Upper lobe of left lung (tissue), 4 donors: Measurements from ENCODE around the gene RBBP9.

ENCODE experiments used
- CTCF ChIP-seq, 6 experiments: fragments of 450-650 bp in 4 of 6; fragments of 200-600 bp in 2 of 6; sonication (generic) in 2 of 6; IDR thresholded peaks; one replicate each; pipeline ENCODE4 v1.5.1; 2016 to 2019; ENCODE audit warnings: antibody characterized with exemption in 6 of 6
- POLR2A ChIP-seq, 4 donors: fragments of 450-650 bp; IDR thresholded peaks; one replicate each; pipeline ENCODE4 v1.5.1; 2016 to 2017; ENCODE audit warnings: antibody characterized with exemption in 4 of 4, mild to moderate bottlenecking in 2 of 4

- TF ChIP-seq CTCF (IDR thresholded peaks at IDR 0.05) (no peak), POLR2A (IDR thresholded peaks at IDR 0.05) (no peak)
These were observed 14.5 kb upstream of the RBBP9 start for GRCh38 chr20:18511571-18511970.
